ENCODE measurements around the gene TUBGCP3.

- TF ChIP-seq CTCF (IDR thresholded peaks at IDR 0.05; ENCODE audit: low read length) (no peak), EZH2 (IDR thresholded peaks at IDR 0.05; ENCODE audit: borderline replicate concordance, low read length) (no peak)
Observed at GRCh38 chr13:112615391-112615790, 27.4 kb upstream of the TUBGCP3 start.

Data from OCI-LY1 (cell line).